ENCODE data around the gene CAP1. TPM values are rescaled to one million over a fixed set of nuclear protein-coding genes. Genes with fewer than 3 reads are reported as not detected.

The CAP1 gene
- total and polyA plus RNA-seq, 2 of the 13 experiments (the other 11 are each of a cell fraction or from before 2014, with no cell fraction given) = 174 to 195 TPM

- in situ Hi-C loops (cut with HindIII; ENCODE audit: extremely low pct_ligation_motif_present, low pct_unique_long_range_greater_than_20kb) (no loop called here), intact Hi-C loops (cut with micrococcal nuclease; ENCODE audit: unreplicated experiment) (no loop called here)
- Histone ChIP-seq H3K4me1 (ENCODE audit: insufficient read depth, low read length) (no peaks in the 10 kb centered on the region), H2AFZ (ENCODE audit: low read length) (no peak overlapping the region), H4K20me1 (ENCODE audit: insufficient read depth, low read length) (no peaks in the 10 kb centered on the region), H3K4me2 (ENCODE audit: low read depth, low read length) (no peak overlapping the region), H3K79me2 (ENCODE audit: insufficient read depth, low read length) (no peaks in the 10 kb centered on the region), H3K27ac (ENCODE audit: extremely low read length, insufficient read depth, low read length) (no peak overlapping the region), H3K27me3 (ENCODE audit: control insufficient read depth in 1 of 2, insufficient read depth in 2 of 2, low read length in 2 of 2) (peaks cover 1 to 11% of the 10 kb centered on the region in 2 experiments; a peak in 1 of 5 replicates), H3K36me3 (replicated peaks in 1 of 2; ENCODE audit: control insufficient read depth in 1 of 2, insufficient read depth in 2 of 2, low read length in 2 of 2) (no peaks in the 10 kb centered on the region), H3K4me3 (replicated peaks in 1 of 3; ENCODE audit: insufficient read depth in 1 of 3, low read depth in 2 of 3, low read length in 3 of 3) (no peak overlapping the region), H3K9ac (ENCODE audit: insufficient read depth, low read depth, low read length) (no peak overlapping the region), H3K9me3 (ENCODE audit: low read length) (peaks cover 12% of the 10 kb centered on the region)
- no peak for ATAC-seq
- no peak for DNase-seq (ENCODE audit: low spot score)
- no peak for FAIRE-seq
- ChIA-PET CTCF (ENCODE audit: low intra/inter-chr PET ratio, low total read pairs) (no interaction called here), POLR2A (no interaction called here)
- 0% methylated on average over 1 of the region's 1 CpG for WGBS (ENCODE audit: low lambda C conversion rate)
- TF ChIP-seq ZNF570 (CRISPR knock-in tag; IDR thresholded peaks at IDR 0.05; ENCODE audit: borderline replicate concordance) (no peak), NFYC (CRISPR knock-in tag; IDR thresholded peaks at IDR 0.05) (no peak), RBAK (CRISPR knock-in tag; IDR thresholded peaks at IDR 0.05) (no peak), ZKSCAN8 (CRISPR knock-in tag; IDR thresholded peaks at IDR 0.05; ENCODE audit: borderline replicate concordance) (no peak), GABPB1 (CRISPR knock-in tag; IDR thresholded peaks at IDR 0.05) (no peak), ZZZ3 (CRISPR knock-in tag; IDR thresholded peaks at IDR 0.05; ENCODE audit: borderline replicate concordance) (no peak), ZSCAN30 (CRISPR knock-in tag; IDR thresholded peaks at IDR 0.05) (no peak)
- TF ChIP-seq, protein P1, sequence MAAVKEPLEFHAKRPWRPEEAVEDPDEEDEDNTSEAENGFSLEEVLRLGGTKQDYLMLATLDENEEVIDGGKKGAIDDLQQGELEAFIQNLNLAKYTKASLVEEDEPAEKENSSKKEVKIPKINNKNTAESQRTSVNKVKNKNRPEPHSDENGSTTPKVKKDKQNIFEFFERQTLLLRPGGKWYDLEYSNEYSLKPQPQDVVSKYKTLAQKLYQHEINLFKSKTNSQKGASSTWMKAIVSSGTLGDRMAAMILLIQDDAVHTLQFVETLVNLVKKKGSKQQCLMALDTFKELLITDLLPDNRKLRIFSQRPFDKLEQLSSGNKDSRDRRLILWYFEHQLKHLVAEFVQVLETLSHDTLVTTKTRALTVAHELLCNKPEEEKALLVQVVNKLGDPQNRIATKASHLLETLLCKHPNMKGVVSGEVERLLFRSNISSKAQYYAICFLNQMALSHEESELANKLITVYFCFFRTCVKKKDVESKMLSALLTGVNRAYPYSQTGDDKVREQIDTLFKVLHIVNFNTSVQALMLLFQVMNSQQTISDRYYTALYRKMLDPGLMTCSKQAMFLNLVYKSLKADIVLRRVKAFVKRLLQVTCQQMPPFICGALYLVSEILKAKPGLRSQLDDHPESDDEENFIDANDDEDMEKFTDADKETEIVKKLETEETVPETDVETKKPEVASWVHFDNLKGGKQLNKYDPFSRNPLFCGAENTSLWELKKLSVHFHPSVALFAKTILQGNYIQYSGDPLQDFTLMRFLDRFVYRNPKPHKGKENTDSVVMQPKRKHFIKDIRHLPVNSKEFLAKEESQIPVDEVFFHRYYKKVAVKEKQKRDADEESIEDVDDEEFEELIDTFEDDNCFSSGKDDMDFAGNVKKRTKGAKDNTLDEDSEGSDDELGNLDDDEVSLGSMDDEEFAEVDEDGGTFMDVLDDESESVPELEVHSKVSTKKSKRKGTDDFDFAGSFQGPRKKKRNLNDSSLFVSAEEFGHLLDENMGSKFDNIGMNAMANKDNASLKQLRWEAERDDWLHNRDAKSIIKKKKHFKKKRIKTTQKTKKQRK (IDR thresholded peaks at IDR 0.05; ENCODE audit: low read length) = no peak
- no TSS peak for BruUV-seq (replicated peaks)
Measured at GRCh38 chr1:40105028-40105427, 64.5 kb downstream of the CAP1 start.
